ENCODE results near the gene ASRGL1.

GRCh38 chr11:62421996-62422395 is 84.7 kb downstream of the ASRGL1 start:
- TF ChIP-seq EZH2 (IDR thresholded peaks at IDR 0.05; ENCODE audit: borderline replicate concordance, insufficient read depth, low read depth, low read length, poor library complexity, severe bottlenecking) (no peak), CTCF (IDR thresholded peaks at IDR 0.05) (no peak)
